Measurements from ENCODE around the gene SSMEM1. TPM values are rescaled to one million over a fixed set of nuclear protein-coding genes. Genes with fewer than 3 reads are reported as not detected.

Gene SSMEM1
- total and polyA plus RNA-seq, 2 donors (not counting 1 experiment from before 2014, with no cell fraction given), result not detected

- H3K4me3 Mint-ChIP-seq, result no peak overlapping the region
- no peak for ATAC-seq (ENCODE audit: low read depth)
Observed at GRCh38 chr7:130226333-130226732, 18.7 kb downstream of the SSMEM1 start.

More at GRCh38 chr7:130226333-130226732, 18.7 kb downstream of the SSMEM1 start:
- Histone ChIP-seq H2AFZ (ENCODE audit: insufficient read depth, low read depth, low read length, poor library complexity, severe bottlenecking) (no peak overlapping the region), H3K9ac (ENCODE audit: low read length) (no peak overlapping the region), H3K4me1 (ENCODE audit: control insufficient read depth in 2 of 2, insufficient read depth in 2 of 2, low read length in 2 of 2) (no peaks in the 10 kb centered on the region), H3K4me3 (ENCODE audit: control extremely low read depth in 1 of 5, extremely low read depth in 1 of 5, insufficient read depth in 1 of 5, low read depth in 2 of 5, low read length in 4 of 5) (no peak overlapping the region), H3K36me3 (replicated peaks in 1 of 2; ENCODE audit: control extremely low read depth in 1 of 2, control insufficient read depth in 1 of 2, extremely low read depth in 1 of 2, insufficient read depth in 2 of 2, low read length in 1 of 2) (no peaks in the 10 kb centered on the region), H4K20me1 (ENCODE audit: control insufficient read depth, insufficient read depth, low read length, poor library complexity, severe bottlenecking) (no peaks in the 10 kb centered on the region), H3K9me3 (ENCODE audit: control extremely low read depth in 1 of 3, control insufficient read depth in 2 of 3, insufficient read depth in 1 of 3, low read length in 2 of 3) (no peaks in the 10 kb centered on the region), H3K79me2 (ENCODE audit: control insufficient read depth, insufficient read depth, low read length) (no peaks in the 10 kb centered on the region), H3K4me2 (replicated peaks; ENCODE audit: low read depth, low read length, poor library complexity, severe bottlenecking) (no peak overlapping the region), H3K27me3 (replicated peaks in 1 of 4; ENCODE audit: control extremely low read depth in 1 of 4, control insufficient read depth in 3 of 4, insufficient read depth in 4 of 4, low read length in 3 of 4) (no peaks in the 10 kb centered on the region), H3K27ac (ENCODE audit: low read length in 2 of 2) (no peak overlapping the region)
- ChIA-PET CTCF (no interaction called here), POLR2A (no interaction called here)
- Mint-ChIP-seq H3K27me3 (no peaks in the 10 kb centered on the region), H3K27ac (no peak overlapping the region), H3K4me1 (peaks cover 2% of the 10 kb centered on the region), H3K9me3 (ENCODE audit: insufficient read depth) (no peaks in the 10 kb centered on the region)
- TF ChIP-seq EZH2 (IDR thresholded peaks at IDR 0.05; ENCODE audit: borderline replicate concordance, insufficient read depth, low read depth, low read length, poor library complexity, severe bottlenecking), result no peak
- no peak for TF ChIP-seq CTCF (IDR thresholded peaks at IDR 0.05)
- intact Hi-C loops (cut with micrococcal nuclease), result no loop called here
- WGBS (ENCODE audit: insufficient coverage), result 100% methylated on average over 1 of the region's 1 CpG
- DNase-seq, result no peak

All from B cell (primary cell).